Astrocyte (in vitro differentiated cells and primary cell): ENCODE data around the gene CKAP5.

Source experiments
- EZH2 ChIP-seq: IDR thresholded peaks from 2 replicates; pipeline ENCODE4 v1.6.1; 2012; ENCODE audit warnings: mild to moderate bottlenecking, low read length, inconsistent platforms; ENCODE audit not compliant: insufficient read depth
- TF ChIP-seq, protein P1 (sequence below): IDR thresholded peaks from 2 replicates; pipeline ENCODE4 v1.5.1; 2011; ENCODE audit warnings: low read depth, mild to moderate bottlenecking, inconsistent platforms, low read length, moderate library complexity; ENCODE audit not compliant: insufficient read depth

DNA sequence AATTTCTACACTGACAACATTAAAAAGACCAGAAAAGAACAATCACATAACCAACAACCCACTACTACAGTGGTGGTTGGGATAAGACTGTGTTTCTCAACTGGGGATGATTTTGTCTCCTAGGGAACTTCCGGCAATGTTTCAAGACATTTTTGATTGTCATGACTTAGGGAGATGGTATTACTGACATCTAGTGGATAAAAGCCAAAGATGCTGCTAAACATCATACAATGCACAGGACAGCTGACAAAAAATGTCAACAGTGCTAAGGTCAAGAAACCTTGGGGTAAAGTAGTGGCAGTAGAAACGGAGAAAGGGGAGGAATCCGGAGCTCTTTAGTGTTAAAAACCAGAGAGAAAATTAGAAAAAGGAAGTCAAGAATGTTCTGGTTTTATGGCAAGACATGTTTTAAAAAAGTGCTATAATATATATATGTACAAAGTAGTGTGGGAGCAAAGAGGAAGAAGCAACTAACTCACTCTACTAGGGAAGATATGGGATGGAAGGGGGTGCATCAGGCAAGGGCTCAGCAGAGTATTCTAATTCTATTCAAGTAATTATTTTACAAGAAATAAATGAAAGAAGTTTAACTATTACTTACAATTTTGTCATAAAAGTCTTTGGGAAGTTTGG, 37.2 kb downstream of the CKAP5 start:
- TF ChIP-seq, protein P1, sequence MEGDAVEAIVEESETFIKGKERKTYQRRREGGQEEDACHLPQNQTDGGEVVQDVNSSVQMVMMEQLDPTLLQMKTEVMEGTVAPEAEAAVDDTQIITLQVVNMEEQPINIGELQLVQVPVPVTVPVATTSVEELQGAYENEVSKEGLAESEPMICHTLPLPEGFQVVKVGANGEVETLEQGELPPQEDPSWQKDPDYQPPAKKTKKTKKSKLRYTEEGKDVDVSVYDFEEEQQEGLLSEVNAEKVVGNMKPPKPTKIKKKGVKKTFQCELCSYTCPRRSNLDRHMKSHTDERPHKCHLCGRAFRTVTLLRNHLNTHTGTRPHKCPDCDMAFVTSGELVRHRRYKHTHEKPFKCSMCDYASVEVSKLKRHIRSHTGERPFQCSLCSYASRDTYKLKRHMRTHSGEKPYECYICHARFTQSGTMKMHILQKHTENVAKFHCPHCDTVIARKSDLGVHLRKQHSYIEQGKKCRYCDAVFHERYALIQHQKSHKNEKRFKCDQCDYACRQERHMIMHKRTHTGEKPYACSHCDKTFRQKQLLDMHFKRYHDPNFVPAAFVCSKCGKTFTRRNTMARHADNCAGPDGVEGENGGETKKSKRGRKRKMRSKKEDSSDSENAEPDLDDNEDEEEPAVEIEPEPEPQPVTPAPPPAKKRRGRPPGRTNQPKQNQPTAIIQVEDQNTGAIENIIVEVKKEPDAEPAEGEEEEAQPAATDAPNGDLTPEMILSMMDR: peak; percentile 30
- TF ChIP-seq EZH2: no peak
